Neural cell (in vitro differentiated cells): Measurements from ENCODE around the gene LELP1. TPM values are rescaled to one million over a fixed set of nuclear protein-coding genes. Genes with fewer than 3 reads are reported as not detected.

Experiments used
- H2AFZ ChIP-seq: fragments of 200-600, 300-800 bp; sonication (generic), shearing (Covaris generic); 2 replicates; pipeline ENCODE4 v1.6.0; 2014; ENCODE audit warnings: low read depth, mild to moderate bottlenecking, antibody characterized with exemption, low read length, moderate library complexity
- H3F3A ChIP-seq: fragments of 200-600 bp; shearing (Covaris generic); 2 replicates; pipeline ENCODE4 v1.6.1; 2016; ENCODE audit warnings: mild to moderate bottlenecking, moderate library complexity, mixed read lengths, antibody characterized with exemption, low read length; ENCODE audit not compliant: insufficient read depth, poor library complexity, severe bottlenecking
- H3K27ac ChIP-seq: fragments of 200-600, 300-800 bp; sonication (generic), shearing (Covaris generic); 2 replicates; pipeline ENCODE4 v1.5.1; 2014; ENCODE audit warnings: mild to moderate bottlenecking, low read length, moderate library complexity
- H3K27me3 ChIP-seq: fragments of 300-800, 200-600 bp; sonication (generic), shearing (Covaris generic); 2 replicates; pipeline ENCODE4 v1.6.0; 2014; ENCODE audit warnings: mild to moderate bottlenecking, low read depth, low read length, moderate library complexity; ENCODE audit not compliant: insufficient read depth
- H3K36me3 ChIP-seq: fragments of 300-800, 200-600 bp; sonication (generic), shearing (Covaris generic); 2 replicates; pipeline ENCODE4 v1.5.1; 2014; ENCODE audit warnings: mild to moderate bottlenecking, antibody characterized with exemption, low read length, moderate library complexity; ENCODE audit not compliant: insufficient read depth
- H3K4me2 ChIP-seq: fragments of 300-800, 200-600 bp; sonication (generic), shearing (Covaris generic); 2 replicates; pipeline ENCODE4 v1.6.0; 2014; ENCODE audit warnings: mild to moderate bottlenecking, low read length
- H3K4me3 ChIP-seq: fragments of 300-800, 200-600 bp; sonication (generic), shearing (Covaris generic); 2 replicates; pipeline ENCODE4 v1.5.1; 2014; ENCODE audit warnings: mild to moderate bottlenecking, low read length, moderate library complexity
- H3K79me2 ChIP-seq: fragments of 200-600 bp; shearing (Covaris generic); replicated peaks from 2 replicates; pipeline ENCODE4 v1.6.0; 2014; ENCODE audit warnings: mild to moderate bottlenecking, low read length, moderate library complexity; ENCODE audit not compliant: insufficient read depth
- H3K9ac ChIP-seq: fragments of 300-800, 200-600 bp; sonication (generic), shearing (Covaris generic); 2 replicates; pipeline ENCODE4 v1.6.1; 2016; ENCODE audit warnings: mild to moderate bottlenecking, low read length, mixed read lengths
- H3K9me2 ChIP-seq: fragments of 200-600 bp; shearing (Covaris generic); 2 replicates; pipeline ENCODE4 v1.6.1; 2016; ENCODE audit warnings: mild to moderate bottlenecking, low read length, mixed read lengths; ENCODE audit not compliant: insufficient read depth
- H3K9me3 ChIP-seq: fragments of 200-600, 300-800 bp; sonication (generic), shearing (Covaris generic); 2 replicates; pipeline ENCODE4 v1.6.1; 2016; ENCODE audit warnings: mild to moderate bottlenecking, mixed run types, low read length, moderate library complexity, mixed read lengths
- H4K20me1 ChIP-seq: fragments of 200-600 bp; shearing (Covaris generic); 2 replicates; pipeline ENCODE4 v1.6.1; 2016; ENCODE audit warnings: mild to moderate bottlenecking, mixed run types; ENCODE audit not compliant: insufficient read depth
- CTCF ChIP-seq: fragments of 450-650 bp; IDR thresholded peaks from 2 replicates; pipeline ENCODE4 v1.5.1; 2014; ENCODE audit warnings: antibody characterized with exemption, mild to moderate bottlenecking, moderate library complexity; ENCODE audit not compliant: poor library complexity, severe bottlenecking
- EP300 ChIP-seq: fragments of 450-650 bp; conservative IDR thresholded peaks from 2 replicates; pipeline ENCODE4 v1.6.1; 2014; ENCODE audit warnings: antibody characterized with exemption, mild to moderate bottlenecking, moderate library complexity; ENCODE audit not compliant: poor library complexity, severe bottlenecking
- EZH2 ChIP-seq: fragments of 200-600, 300-800 bp; shearing (Covaris generic), sonication (generic); IDR thresholded peaks from 2 replicates; pipeline ENCODE4 v1.6.1; 2014; ENCODE audit warnings: antibody characterized with exemption, low read length, borderline replicate concordance, mild to moderate bottlenecking; ENCODE audit not compliant: insufficient read depth, poor library complexity, severe bottlenecking
- MXI1 ChIP-seq: fragments of 450-650 bp; conservative IDR thresholded peaks from 2 replicates; pipeline ENCODE4 v1.6.1; 2014; ENCODE audit warnings: antibody characterized with exemption, mild to moderate bottlenecking; ENCODE audit not compliant: poor library complexity, severe bottlenecking
- POLR2AphosphoS5 ChIP-seq: IDR thresholded peaks from 2 replicates; pipeline ENCODE4 v1.6.1; 2012
- RAD21 ChIP-seq: fragments of 450-650 bp; conservative IDR thresholded peaks from 2 replicates; pipeline ENCODE4 v1.6.1; 2014; ENCODE audit warnings: antibody characterized with exemption, mild to moderate bottlenecking, moderate library complexity
- SMC3 ChIP-seq: fragments of 450-650 bp; conservative IDR thresholded peaks from 2 replicates; pipeline ENCODE4 v1.6.1; 2014; ENCODE audit warnings: antibody characterized with exemption, mild to moderate bottlenecking, moderate library complexity; ENCODE audit not compliant: poor library complexity
- TAF1 ChIP-seq: IDR thresholded peaks from 2 replicates; pipeline ENCODE4 v1.6.1; 2012; ENCODE audit warnings: low read depth
- polyA plus RNA-seq: library from polyadenylated mRNA; depleted of rRNA; stranded (reverse); fragments of >200 nt; gene quantifications from 2 replicates; pipeline ENCODE4 v1.2.3, GENCODE V29; 2014
- TF ChIP-seq, protein P1 (sequence below): IDR thresholded peaks from 2 replicates; pipeline ENCODE4 v1.6.1; 2012; ENCODE audit warnings: borderline replicate concordance

Gene LELP1
- polyA plus RNA-seq, 1 donor from 2014 or later: not detected

DNA sequence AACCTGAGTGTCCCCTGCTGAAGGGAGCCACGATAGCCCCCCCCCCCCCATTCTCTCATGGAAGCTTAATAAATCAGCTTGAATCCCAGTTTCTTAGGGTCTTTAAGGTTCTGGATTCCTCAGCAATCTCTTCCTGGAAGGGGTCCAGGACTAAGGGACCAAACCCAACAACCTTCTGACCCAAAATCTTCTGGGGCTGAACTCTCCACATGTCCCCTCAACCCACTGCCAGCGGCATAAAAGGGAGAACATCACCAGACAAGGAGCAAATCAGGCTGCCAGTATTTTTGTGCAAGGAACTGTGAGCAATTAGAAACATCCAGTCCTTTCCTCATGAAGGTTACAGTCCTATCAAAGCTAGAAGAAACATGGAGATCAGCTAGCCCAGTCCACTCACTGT lies 43.6 kb downstream of the LELP1 start:
- no peaks in the 10 kb centered on the region for H3K79me2 ChIP-seq
- no peaks in the 10 kb centered on the region for H3K9me3 ChIP-seq
- no peak overlapping the region for H3K4me3 ChIP-seq
- TF ChIP-seq POLR2AphosphoS5 (no peak), EZH2 (no peak), MXI1 (no peak), RAD21 (no peak), SMC3 (no peak), TAF1 (no peak), CTCF (no peak), EP300 (no peak)
- TF ChIP-seq, protein P1, sequence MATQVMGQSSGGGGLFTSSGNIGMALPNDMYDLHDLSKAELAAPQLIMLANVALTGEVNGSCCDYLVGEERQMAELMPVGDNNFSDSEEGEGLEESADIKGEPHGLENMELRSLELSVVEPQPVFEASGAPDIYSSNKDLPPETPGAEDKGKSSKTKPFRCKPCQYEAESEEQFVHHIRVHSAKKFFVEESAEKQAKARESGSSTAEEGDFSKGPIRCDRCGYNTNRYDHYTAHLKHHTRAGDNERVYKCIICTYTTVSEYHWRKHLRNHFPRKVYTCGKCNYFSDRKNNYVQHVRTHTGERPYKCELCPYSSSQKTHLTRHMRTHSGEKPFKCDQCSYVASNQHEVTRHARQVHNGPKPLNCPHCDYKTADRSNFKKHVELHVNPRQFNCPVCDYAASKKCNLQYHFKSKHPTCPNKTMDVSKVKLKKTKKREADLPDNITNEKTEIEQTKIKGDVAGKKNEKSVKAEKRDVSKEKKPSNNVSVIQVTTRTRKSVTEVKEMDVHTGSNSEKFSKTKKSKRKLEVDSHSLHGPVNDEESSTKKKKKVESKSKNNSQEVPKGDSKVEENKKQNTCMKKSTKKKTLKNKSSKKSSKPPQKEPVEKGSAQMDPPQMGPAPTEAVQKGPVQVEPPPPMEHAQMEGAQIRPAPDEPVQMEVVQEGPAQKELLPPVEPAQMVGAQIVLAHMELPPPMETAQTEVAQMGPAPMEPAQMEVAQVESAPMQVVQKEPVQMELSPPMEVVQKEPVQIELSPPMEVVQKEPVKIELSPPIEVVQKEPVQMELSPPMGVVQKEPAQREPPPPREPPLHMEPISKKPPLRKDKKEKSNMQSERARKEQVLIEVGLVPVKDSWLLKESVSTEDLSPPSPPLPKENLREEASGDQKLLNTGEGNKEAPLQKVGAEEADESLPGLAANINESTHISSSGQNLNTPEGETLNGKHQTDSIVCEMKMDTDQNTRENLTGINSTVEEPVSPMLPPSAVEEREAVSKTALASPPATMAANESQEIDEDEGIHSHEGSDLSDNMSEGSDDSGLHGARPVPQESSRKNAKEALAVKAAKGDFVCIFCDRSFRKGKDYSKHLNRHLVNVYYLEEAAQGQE: no peak
- H4K20me1 ChIP-seq: no peaks in the 10 kb centered on the region
- no peak overlapping the region for H3K9ac ChIP-seq
- no peak overlapping the region for H3K4me2 ChIP-seq
- no peaks in the 10 kb centered on the region for H3K9me2 ChIP-seq
- no peaks in the 10 kb centered on the region for H3K36me3 ChIP-seq
- H2AFZ ChIP-seq: no peak overlapping the region
- no peak overlapping the region for H3K27ac ChIP-seq
- no peaks in the 10 kb centered on the region for H3K27me3 ChIP-seq
- H3F3A ChIP-seq: no peaks in the 10 kb centered on the region

- Histone ChIP-seq H2AFZ (no peak overlapping the region), H3K4me2 (no peak overlapping the region), H4K20me1 (no peaks in the 10 kb centered on the region), H3K9me2 (no peaks in the 10 kb centered on the region), H3K27me3 (no peaks in the 10 kb centered on the region), H3K27ac (no peak overlapping the region), H3K4me3 (no peak overlapping the region), H3K36me3 (no peaks in the 10 kb centered on the region), H3K9me3 (no peaks in the 10 kb centered on the region), H3F3A (no peaks in the 10 kb centered on the region), H3K79me2 (no peaks in the 10 kb centered on the region), H3K9ac (no peak overlapping the region)
- TF ChIP-seq TAF1: no peak
- no peak for TF ChIP-seq SMC3
- no peak for TF ChIP-seq CTCF
- no peak for TF ChIP-seq RAD21
- no peak for TF ChIP-seq EP300
- TF ChIP-seq EZH2: no peak
These were observed 45.1 kb downstream of the LELP1 start for GRCh38 chr1:153248176-153248879.
